ENCODE data around the gene ARHGDIG. TPM values are rescaled to one million over a fixed set of nuclear protein-coding genes. Genes with fewer than 3 reads are reported as not detected.
"Not testable (repeated sequence)": the region's sequence is repeated elsewhere in the genome, so short reads cannot be mapped to it uniquely, and the experiment has no call there.

The ARHGDIG gene
- polyA plus RNA-seq: 10 to 100 TPM in 1 of 3 donors, 1 to 10 TPM in 1, under 1 TPM in 1; 0.22 to 78.0 (median 4.1) TPM

GRCh38 chr16:280552-280951 is at the start of gene ARHGDIG:
TSS of gene ARHGDIG (plus strand) at chr16:280591. CDS start at chr16:280681, 90 bp downstream.
- no peak within 1 kb of the TSS for H3K27ac ChIP-seq (ENCODE audit: low read depth, low read length)
- WGBS, 3 donors: 0 to 2% (median 2%) methylated on average over 7 to 54 of the region's 54 CpGs

- 77 to 85% (median 82%) methylated on average over 22 of the region's 22 CpGs for WGBS, 3 donors
- no peak overlapping the region for H3K27ac ChIP-seq (ENCODE audit: low read depth, low read length)
Observed at GRCh38 chr16:230949-231348, 49.4 kb upstream of the ARHGDIG start.

DNA sequence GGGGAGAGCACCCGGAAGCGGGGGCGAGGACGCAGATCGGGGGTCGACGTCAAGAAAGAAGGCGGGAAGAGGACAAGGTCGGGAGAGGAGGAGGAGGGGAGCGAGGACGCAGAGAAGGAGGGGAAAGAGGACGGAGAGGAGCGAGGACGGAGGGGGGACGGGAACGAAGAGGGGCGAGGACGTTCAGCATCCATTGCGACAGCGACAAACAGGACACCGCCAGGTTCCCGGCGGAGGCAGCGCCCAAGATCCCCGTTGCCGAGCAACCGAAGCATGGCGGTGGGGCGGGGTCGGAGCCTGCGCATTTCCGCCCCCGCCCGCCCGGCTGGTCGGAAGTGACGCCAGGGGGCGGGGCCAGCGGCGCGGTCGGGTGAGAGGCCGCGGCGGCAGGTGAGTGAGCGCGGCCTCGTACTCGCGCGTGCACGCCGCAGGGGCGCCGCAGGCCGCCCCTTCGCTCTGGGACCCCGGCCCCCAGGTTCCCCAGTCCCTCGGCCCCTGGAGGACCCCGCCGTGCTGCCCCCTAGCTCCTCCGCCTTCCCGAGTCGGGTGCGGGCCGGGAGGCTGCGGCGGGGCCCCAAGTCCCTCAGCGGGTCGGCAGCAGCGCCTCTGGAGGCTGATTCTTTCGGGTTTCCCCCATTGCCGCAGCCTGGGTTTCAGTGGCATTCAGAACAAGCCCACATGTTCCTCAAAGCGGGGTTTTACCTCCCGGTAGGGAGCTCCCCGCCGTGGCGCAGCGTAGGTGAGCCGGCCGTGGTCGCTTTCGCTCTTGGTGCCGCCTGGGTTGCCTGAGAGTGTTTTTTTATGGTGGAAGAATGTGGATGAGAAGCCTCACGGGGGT is 45.7 kb upstream of the ARHGDIG start, which contains the start of gene FAM234A:
Gene FAM234A, plus strand, starts transcription at position 354 of the 838 bp plus-strand sequence. CDS start 19,593 bp downstream, outside the sequence.
- peak within 1 kb of the TSS; percentile 44 for H3K27ac ChIP-seq (ENCODE audit: low read depth, low read length)
- WGBS, 3 donors: 0% methylated on average over 60 to 85 of the region's 85 CpGs

- WGBS, 3 donors: 37 to 75% (median 70%) methylated on average over 3 of the region's 3 CpGs
- no peak overlapping the region for H3K27ac ChIP-seq (ENCODE audit: low read depth, low read length)
Observed at GRCh38 chr16:239948-240277, 40.5 kb upstream of the ARHGDIG start.

- H3K27ac ChIP-seq (ENCODE audit: low read depth, low read length): no peak overlapping the region
- WGBS, 3 donors: 92 to 97% (median 92%) methylated on average over 8 of the region's 8 CpGs
Observed at GRCh38 chr16:240559-240958, 39.8 kb upstream of the ARHGDIG start.

DNA sequence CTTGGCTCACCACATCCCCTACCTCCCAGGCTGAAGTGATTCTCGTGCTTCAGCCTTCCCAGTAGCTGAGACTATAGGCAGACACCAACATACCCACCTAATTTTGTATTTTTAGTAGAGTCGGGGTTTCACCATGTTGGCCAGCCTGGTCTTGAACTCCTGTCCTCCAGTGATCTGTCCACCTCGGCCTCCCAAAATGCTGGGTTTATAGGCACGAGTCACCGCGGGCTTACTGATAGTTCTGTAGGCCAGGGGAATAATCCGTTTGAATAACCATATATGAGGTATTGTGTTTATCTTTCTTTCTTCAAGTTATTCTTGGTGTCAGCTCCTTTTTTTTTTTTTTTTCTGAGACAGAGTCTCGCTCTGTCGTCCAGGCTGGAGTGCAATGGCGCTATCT is 38.1 kb upstream of the ARHGDIG start:
- no peak overlapping the region for H3K27ac ChIP-seq (ENCODE audit: low read depth, low read length)
- WGBS, 3 donors: 88 to 90% (median 90%) methylated on average over 10 of the region's 10 CpGs

DNA sequence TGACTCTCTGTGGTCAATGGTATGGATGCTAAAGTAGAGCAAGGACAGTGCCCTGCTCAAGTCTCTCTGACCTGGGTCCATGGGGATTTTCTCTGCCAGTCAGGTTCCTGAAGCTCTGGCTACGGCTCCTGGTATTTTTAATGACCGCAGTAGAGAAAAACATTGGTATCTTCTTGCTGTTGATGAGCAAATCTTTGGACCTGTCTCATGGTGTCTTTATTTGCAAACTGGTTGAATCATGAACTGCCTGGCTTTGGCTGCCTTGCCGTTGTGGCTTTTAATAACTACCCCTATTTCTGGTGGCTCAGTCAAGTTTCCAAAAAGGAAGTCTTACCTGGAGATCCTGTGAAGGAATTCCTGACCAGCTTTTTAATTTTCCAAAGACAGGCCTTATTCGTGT is 37.0 kb upstream of the ARHGDIG start:
- WGBS, 3 donors: 80 to 86% (median 83%) methylated on average over 4 of the region's 4 CpGs
- no peak overlapping the region for H3K27ac ChIP-seq (ENCODE audit: low read depth, low read length)

GRCh38 chr16:245105-245504 is 35.3 kb upstream of the ARHGDIG start:
- WGBS, 3 donors: 84 to 95% (median 86%) methylated on average over 9 of the region's 9 CpGs
- no peak overlapping the region for H3K27ac ChIP-seq (ENCODE audit: low read depth, low read length)

DNA sequence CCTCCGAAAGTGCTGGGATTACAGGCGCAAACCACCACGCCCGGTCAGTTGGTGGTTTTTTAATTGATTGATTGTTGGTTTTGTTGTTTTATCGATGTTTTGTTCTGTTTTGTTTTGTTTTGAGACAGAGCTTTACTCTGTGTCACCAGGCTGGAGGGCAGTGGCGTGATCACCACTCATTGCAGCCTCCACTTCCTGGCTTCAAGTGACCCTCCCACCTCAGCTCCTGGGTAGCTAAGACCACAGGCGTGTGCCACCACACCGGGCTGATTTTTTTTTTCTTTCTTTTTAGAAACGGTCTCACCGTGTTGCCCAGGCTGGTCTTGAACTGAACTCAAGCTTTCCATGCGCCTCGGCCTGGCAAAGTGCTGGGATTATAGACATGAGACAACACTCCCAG is 33.4 kb upstream of the ARHGDIG start:
- 92 to 95% (median 94%) methylated on average over 12 of the region's 12 CpGs for WGBS, 3 donors
- H3K27ac ChIP-seq (ENCODE audit: low read depth, low read length): no peak overlapping the region

DNA sequence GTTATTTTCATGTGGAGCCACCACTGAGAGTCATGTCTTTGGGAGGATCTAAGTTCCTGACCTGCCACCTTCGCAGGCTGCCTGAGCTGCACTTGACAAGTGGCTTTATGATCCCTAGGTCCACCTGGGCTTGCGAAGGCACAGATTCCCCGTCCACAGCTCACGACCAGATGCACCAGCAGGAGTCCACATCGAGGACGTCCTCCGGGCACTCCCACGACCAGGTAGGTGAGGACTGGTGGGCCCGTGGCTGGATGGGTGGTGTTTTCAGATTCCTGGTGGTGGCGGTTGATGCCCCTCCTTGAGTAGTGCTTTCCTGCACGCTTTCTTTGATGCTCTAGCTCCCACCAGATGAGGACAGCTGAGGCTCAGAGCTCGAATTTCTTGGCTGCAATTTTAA is 31.0 kb upstream of the ARHGDIG start:
- no peak overlapping the region for H3K27ac ChIP-seq (ENCODE audit: low read depth, low read length)
- 79 to 93% (median 90%) methylated on average over 12 of the region's 12 CpGs for WGBS, 3 donors

GRCh38 chr16:252366-253337 is 27.7 kb upstream of the ARHGDIG start:
- 41 to 78% (median 41%) methylated on average over 30 of the region's 30 CpGs for WGBS, 3 donors
- no peak overlapping the region for H3K27ac ChIP-seq (ENCODE audit: low read depth, low read length)

DNA sequence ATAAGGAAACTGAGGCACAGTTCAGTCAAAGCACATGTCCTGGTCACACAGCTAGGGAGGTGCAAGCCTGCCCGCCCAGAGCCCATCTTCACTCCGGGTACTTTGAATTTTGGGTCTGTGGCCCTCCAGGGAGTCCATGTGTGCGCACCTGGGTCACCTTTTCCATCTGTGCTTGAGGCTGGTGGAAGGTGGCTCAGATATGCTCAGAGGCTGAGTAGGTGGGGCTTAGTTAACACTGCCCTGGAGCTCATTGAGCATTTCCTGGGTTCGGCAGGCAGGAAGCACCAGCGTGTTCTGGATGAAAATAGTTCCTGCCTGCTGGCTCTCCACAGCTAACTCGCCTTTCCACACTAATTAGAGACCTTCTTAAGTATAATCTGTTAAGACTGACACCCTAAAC is 26.6 kb upstream of the ARHGDIG start:
- H3K27ac ChIP-seq (ENCODE audit: low read depth, low read length): no peak overlapping the region
- WGBS, 3 donors: 69 to 86% (median 73%) methylated on average over 6 of the region's 6 CpGs

GRCh38 chr16:254461-254860 is 25.9 kb upstream of the ARHGDIG start:
- no peak overlapping the region for H3K27ac ChIP-seq (ENCODE audit: low read depth, low read length)

DNA sequence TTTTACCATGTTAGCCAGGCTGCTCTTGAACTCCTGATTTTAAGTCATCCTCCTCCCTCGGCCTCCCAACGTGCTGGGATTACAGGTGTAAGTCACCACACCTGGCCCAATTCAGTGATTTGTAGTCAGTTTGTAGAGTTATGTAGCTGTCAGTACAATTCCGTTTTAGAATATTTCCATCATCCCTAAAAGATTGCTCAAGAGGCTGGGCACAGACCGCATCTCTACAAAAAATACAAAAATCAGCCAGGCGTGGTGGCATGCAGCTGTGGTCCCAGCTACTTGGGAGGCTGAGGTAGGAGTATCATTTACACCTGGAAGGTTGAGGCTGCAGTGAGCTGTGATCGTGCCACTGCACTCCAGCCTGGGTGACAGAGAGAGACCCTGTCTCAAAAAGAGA is 25.2 kb upstream of the ARHGDIG start:
- 92 to 99% (median 97%) methylated on average over 6 of the region's 6 CpGs for WGBS, 3 donors
- no peak overlapping the region for H3K27ac ChIP-seq (ENCODE audit: low read depth, low read length)

More at GRCh38 chr16:254461-254860, 25.9 kb upstream of the ARHGDIG start:
- WGBS, 3 donors: 95 to 97% (median 95%) methylated on average over 25 of the region's 25 CpGs

GRCh38 chr16:258091-258490 is 22.3 kb upstream of the ARHGDIG start:
- 53 to 97% (median 95%) methylated on average over 8 to 10 of the region's 13 CpGs for WGBS, 3 donors
- not testable (repeated sequence) for H3K27ac ChIP-seq (ENCODE audit: low read depth, low read length)

GRCh38 chr16:259226-259625 is 21.2 kb upstream of the ARHGDIG start:
- WGBS, 3 donors: 70 to 88% (median 75%) methylated on average over 10 of the region's 10 CpGs
- no peak overlapping the region for H3K27ac ChIP-seq (ENCODE audit: low read depth, low read length)

- 81 to 91% (median 88%) methylated on average over 12 to 13 of the region's 13 CpGs for WGBS, 3 donors
Observed at GRCh38 chr16:259814-260253, 20.6 kb upstream of the ARHGDIG start.

DNA sequence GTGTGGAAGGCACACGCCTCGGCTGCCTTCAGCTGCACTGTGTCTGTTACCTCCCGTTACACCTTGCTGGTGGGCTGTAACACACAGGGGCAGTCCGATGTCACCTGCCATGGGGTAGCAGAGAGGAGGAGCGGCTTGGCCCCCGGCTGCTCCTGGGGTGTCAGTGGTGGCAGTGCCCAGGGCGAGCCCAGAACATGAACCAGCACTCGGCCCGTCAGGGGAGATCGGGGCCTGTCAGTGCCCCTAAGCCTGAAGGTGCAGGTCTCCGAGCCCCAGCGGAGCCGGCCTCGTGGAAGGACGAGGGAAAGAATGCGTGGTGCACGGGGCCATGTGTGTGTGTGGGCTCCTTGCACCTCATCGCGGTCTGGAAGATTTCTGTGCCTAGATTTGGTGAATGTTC is 20.1 kb upstream of the ARHGDIG start:
- WGBS, 3 donors: 94 to 96% (median 95%) methylated on average over 19 of the region's 19 CpGs
- no peak overlapping the region for H3K27ac ChIP-seq (ENCODE audit: low read depth, low read length)

More at GRCh38 chr16:259814-260253, 20.6 kb upstream of the ARHGDIG start:
- no peak overlapping the region for H3K27ac ChIP-seq (ENCODE audit: low read depth, low read length)

All from adipose tissue (tissue), 3 donors.